Liver (tissue), 9 donors: ENCODE data around the gene ABCC1. TPM values are rescaled to one million over a fixed set of nuclear protein-coding genes. Genes with fewer than 3 reads are reported as not detected.

Experiments used
- DNase-seq: peaks from one replicate; pipeline ENCODE4 v3.0.0-alpha.2; 2017; ENCODE audit warnings: low spot score
- H3K27ac ChIP-seq, 2 donors: one replicate each; pipeline ENCODE4 v1.7.0; 2013; ENCODE audit warnings: inconsistent platforms in 2 of 2, low read length in 2 of 2, control low read depth in 1 of 2, low read depth in 1 of 2, mild to moderate bottlenecking in 1 of 2
- H3K27me3 ChIP-seq, 4 donors: one replicate each; pipeline versions ENCODE4 v1.6.1 to v1.7.0; 2013; ENCODE audit warnings: low read length in 3 of 4, inconsistent platforms in 1 of 4, mild to moderate bottlenecking in 1 of 4, moderate library complexity in 1 of 4; ENCODE audit not compliant: control insufficient read depth in 4 of 4, insufficient read depth in 4 of 4
- H3K36me3 ChIP-seq, 4 donors: one replicate each; pipeline versions ENCODE4 v1.6.1 to v1.7.0; 2013; ENCODE audit warnings: low read length in 3 of 4, mild to moderate bottlenecking in 3 of 4, low read depth in 1 of 4, moderate library complexity in 1 of 4; ENCODE audit not compliant: control insufficient read depth in 4 of 4, insufficient read depth in 3 of 4
- H3K4me1 ChIP-seq, 4 donors: one replicate each; pipeline versions ENCODE4 v1.6.1 to v1.7.0; 2013; ENCODE audit warnings: low read length in 3 of 4, mild to moderate bottlenecking in 3 of 4, moderate library complexity in 1 of 4; ENCODE audit not compliant: control insufficient read depth in 4 of 4, insufficient read depth in 4 of 4
- H3K4me3 ChIP-seq, 3 donors: one replicate each; pipeline versions ENCODE4 v1.6.1 to v1.7.0; 2013; ENCODE audit warnings: low read length in 3 of 3, control low read depth in 1 of 3, low read depth in 1 of 3, mild to moderate bottlenecking in 1 of 3
- H3K9ac ChIP-seq, 2 donors: one replicate each; pipeline ENCODE4 v1.7.0; 2013; ENCODE audit warnings: low read length in 2 of 2, mild to moderate bottlenecking in 2 of 2, moderate library complexity in 2 of 2, control low read depth in 1 of 2, low read depth in 1 of 2
- H3K9me3 ChIP-seq, 4 donors: one replicate each; pipeline versions ENCODE4 v1.6.1 to v1.7.0; 2013; ENCODE audit warnings: low read length in 3 of 4; ENCODE audit not compliant: control insufficient read depth in 4 of 4
- EGR1 ChIP-seq, 2 donors: IDR thresholded peaks; 2 replicates each; pipeline ENCODE4 v1.6.1; 2016 to 2018; ENCODE audit warnings: antibody characterized with exemption in 2 of 2, low read depth in 2 of 2
- FOXA1 ChIP-seq: IDR thresholded peaks from 2 replicates; pipeline ENCODE4 v1.6.1; 2016; ENCODE audit warnings: antibody characterized with exemption
- FOXA2 ChIP-seq: IDR thresholded peaks from 2 replicates; pipeline ENCODE4 v1.6.1; 2016; ENCODE audit warnings: antibody characterized with exemption
- GABPA ChIP-seq, 2 donors: IDR thresholded peaks in 1 of 2; conservative IDR thresholded peaks in 1 of 2; 2 replicates each; pipeline ENCODE4 v1.6.1; 2016; ENCODE audit warnings: antibody characterized with exemption in 2 of 2, mild to moderate bottlenecking in 1 of 2, moderate library complexity in 1 of 2
- HNF4A ChIP-seq, 2 donors: conservative IDR thresholded peaks; 2 replicates each; pipeline ENCODE4 v1.6.1; 2016; ENCODE audit warnings: antibody characterized with exemption in 2 of 2, mild to moderate bottlenecking in 2 of 2
- HNF4G ChIP-seq: IDR thresholded peaks from 2 replicates; pipeline ENCODE4 v1.6.1; 2016; ENCODE audit warnings: antibody characterized with exemption
- JUND ChIP-seq, 2 donors: IDR thresholded peaks; 2 replicates each; pipeline ENCODE4 v1.6.1; 2016; ENCODE audit warnings: antibody characterized with exemption in 2 of 2
- NR2F2 ChIP-seq: IDR thresholded peaks from 2 replicates; pipeline ENCODE4 v1.6.1; 2016; ENCODE audit warnings: antibody characterized with exemption
- RAD21 ChIP-seq, 2 donors: IDR thresholded peaks; 2 replicates each; pipeline ENCODE4 v1.6.1; 2016; ENCODE audit warnings: antibody characterized with exemption in 2 of 2, mild to moderate bottlenecking in 2 of 2
- RXRA ChIP-seq, 2 donors: IDR thresholded peaks; 2 replicates each; pipeline ENCODE4 v1.6.1; 2017 to 2018; ENCODE audit warnings: antibody characterized with exemption in 2 of 2, mild to moderate bottlenecking in 1 of 2
- SP1 ChIP-seq: IDR thresholded peaks from 2 replicates; pipeline ENCODE4 v1.6.1; 2018; ENCODE audit warnings: antibody characterized with exemption, mild to moderate bottlenecking
- TAF1 ChIP-seq: conservative IDR thresholded peaks from 2 replicates; pipeline ENCODE4 v1.6.1; 2016; ENCODE audit warnings: antibody characterized with exemption, mild to moderate bottlenecking
- YY1 ChIP-seq: IDR thresholded peaks from 2 replicates; pipeline ENCODE4 v1.6.1; 2016; ENCODE audit warnings: antibody characterized with exemption, mild to moderate bottlenecking
- WGBS: extraction: QIAGEN DNeasy Blood & Tissue Kit; methylation state at CpG from one replicate; pipeline ENCODE4 v1.1.7; 2013; 5-methylcytosine and 5-hydroxymethylcytosine counted together
- polyA plus RNA-seq, 2 donors: library from polyadenylated mRNA; stranded (reverse) in 1 of 2; unstranded in 1 of 2; fragments of 200-250 nt in 1 of 2; fragments of >200 nt in 1 of 2; fragmentation: Nextera tagmentation in 1 of 2; extraction: Ambion mirVana in 1 of 2; gene quantifications; one replicate each; pipeline versions ENCODE4 v1.2.1 to v1.2.3, GENCODE V29; 2013 to 2015
- total RNA-seq, 2 donors: library from RNA; depleted of rRNA; stranded (reverse); fragments of >200 nt; gene quantifications; one replicate each; pipeline ENCODE4 v1.2.3, GENCODE V29; 2014
- TF ChIP-seq, protein P1 (sequence below): IDR thresholded peaks from 2 replicates; pipeline ENCODE4 v1.6.1; 2016; ENCODE audit warnings: antibody characterized with exemption
- TF ChIP-seq, protein P2 (sequence below): IDR thresholded peaks from 2 replicates; pipeline ENCODE4 v1.6.1; 2016; ENCODE audit warnings: antibody characterized with exemption
- TF ChIP-seq, protein P3 (sequence below): IDR thresholded peaks from 2 replicates; pipeline ENCODE4 v1.6.1; 2016; ENCODE audit warnings: antibody characterized with exemption, mild to moderate bottlenecking
- TF ChIP-seq, protein P4 (sequence below): fragments of 150-350 bp; IDR thresholded peaks from 2 replicates; pipeline ENCODE4 v1.5.1; 2017; ENCODE audit warnings: improper control_type of control experiment, low read depth, low read length; ENCODE audit not compliant: missing input control
- TF ChIP-seq, protein P5 (sequence below): IDR thresholded peaks from 2 replicates; pipeline ENCODE4 v1.6.1; 2016; ENCODE audit warnings: antibody characterized with exemption
- donor health status: healthy.
- donor health status: healthy.
- donor health status: healthy.
- donor health status: healthy.
- donor health status: healthy.

Gene ABCC1
- total and polyA plus RNA-seq, 4 donors: 0.85 to 7.7 (median 4.2) TPM

DNA sequence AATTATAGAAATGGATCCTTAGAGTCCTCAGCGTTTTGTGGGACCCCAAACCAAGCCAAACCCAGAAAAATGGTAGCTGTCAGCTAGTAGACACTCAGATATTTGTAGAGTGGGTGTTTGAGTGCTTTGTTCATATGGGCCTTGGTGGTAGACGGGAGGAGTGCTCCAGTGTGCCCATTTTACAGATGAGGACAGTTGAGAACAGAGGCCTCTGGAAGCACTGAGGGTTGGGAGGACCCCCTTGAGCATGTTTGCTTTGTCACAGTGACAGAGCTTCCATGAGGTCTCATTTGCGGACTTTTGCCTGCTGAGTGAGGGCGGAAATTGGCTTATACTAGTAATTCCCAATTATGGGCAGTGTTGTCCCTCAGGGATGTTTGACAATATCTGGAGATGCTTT lies 162.2 kb downstream of the ABCC1 start:
- TF ChIP-seq EGR1 (IDR thresholded peaks at IDR 0.05; ENCODE audit: low read depth in 2 of 2) (no peak), JUND (IDR thresholded peaks at IDR 0.05) (no peak), YY1 (no peak), SP1 (no peak), FOXA2 (no peak), HNF4A (conservative IDR thresholded peaks at IDR 0.05) (no peak), RXRA (IDR thresholded peaks at IDR 0.05) (no peak), FOXA1 (no peak), GABPA (IDR thresholded peaks at IDR 0.05 in 1 of 2, conservative IDR thresholded peaks at IDR 0.05 in 1 of 2) (no peak), NR2F2 (no peak), HNF4G (no peak), RAD21 (IDR thresholded peaks at IDR 0.05) (no peak), TAF1 (no peak)
- TF ChIP-seq, protein P1, sequence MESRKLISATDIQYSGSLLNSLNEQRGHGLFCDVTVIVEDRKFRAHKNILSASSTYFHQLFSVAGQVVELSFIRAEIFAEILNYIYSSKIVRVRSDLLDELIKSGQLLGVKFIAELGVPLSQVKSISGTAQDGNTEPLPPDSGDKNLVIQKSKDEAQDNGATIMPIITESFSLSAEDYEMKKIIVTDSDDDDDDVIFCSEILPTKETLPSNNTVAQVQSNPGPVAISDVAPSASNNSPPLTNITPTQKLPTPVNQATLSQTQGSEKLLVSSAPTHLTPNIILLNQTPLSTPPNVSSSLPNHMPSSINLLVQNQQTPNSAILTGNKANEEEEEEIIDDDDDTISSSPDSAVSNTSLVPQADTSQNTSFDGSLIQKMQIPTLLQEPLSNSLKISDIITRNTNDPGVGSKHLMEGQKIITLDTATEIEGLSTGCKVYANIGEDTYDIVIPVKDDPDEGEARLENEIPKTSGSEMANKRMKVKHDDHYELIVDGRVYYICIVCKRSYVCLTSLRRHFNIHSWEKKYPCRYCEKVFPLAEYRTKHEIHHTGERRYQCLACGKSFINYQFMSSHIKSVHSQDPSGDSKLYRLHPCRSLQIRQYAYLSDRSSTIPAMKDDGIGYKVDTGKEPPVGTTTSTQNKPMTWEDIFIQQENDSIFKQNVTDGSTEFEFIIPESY: no peak
- TF ChIP-seq, protein P2, sequence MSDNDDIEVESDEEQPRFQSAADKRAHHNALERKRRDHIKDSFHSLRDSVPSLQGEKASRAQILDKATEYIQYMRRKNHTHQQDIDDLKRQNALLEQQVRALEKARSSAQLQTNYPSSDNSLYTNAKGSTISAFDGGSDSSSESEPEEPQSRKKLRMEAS: no peak
- peaks cover 0 to 6% (median 2%) of the 10 kb centered on the region in 4 donors for H3K36me3 ChIP-seq

DNA sequence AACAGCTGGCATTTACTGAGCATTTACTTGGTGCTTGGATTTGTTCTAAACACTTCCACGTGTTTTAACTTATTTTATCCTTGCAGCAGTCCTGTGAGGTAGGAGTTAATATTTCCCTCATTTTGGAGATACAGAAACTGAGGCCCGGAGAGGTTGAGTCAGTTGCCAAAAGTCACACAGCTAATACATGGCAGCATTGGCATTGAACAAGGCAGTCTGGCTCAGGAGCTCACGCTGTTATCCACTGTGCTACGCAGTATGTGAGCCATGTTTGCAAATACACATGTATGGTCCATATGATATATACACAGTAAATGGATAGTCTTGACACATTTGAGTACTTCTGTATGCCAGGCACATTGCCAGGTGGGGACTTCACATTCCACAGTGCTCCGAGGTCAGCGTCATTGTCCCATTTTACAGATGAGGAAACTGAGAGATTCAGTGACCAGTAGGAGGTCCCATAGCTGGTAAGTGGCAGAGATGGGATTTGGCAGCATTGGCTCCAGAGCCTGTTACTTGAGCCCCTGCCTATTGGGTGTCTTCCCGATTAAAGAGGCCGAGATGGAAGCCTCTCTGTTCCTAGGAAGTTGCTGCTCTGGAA lies 163.1 kb downstream of the ABCC1 start:
- Histone ChIP-seq H3K4me3 (no peak overlapping the region), H3K36me3 (peaks cover 0 to 6% (median 2%) of the 10 kb centered on the region in 4 donors), H3K9ac (no peak overlapping the region), H3K27me3 (no peaks in the 10 kb centered on the region), H3K27ac (no peak overlapping the region), H3K9me3 (no peaks in the 10 kb centered on the region), H3K4me1 (no peaks in the 10 kb centered on the region)
- TF ChIP-seq EGR1 (IDR thresholded peaks at IDR 0.05; ENCODE audit: low read depth in 2 of 2) (no peak), GABPA (IDR thresholded peaks at IDR 0.05 in 1 of 2, conservative IDR thresholded peaks at IDR 0.05 in 1 of 2) (no peak), TAF1 (no peak), JUND (IDR thresholded peaks at IDR 0.05) (no peak), YY1 (no peak), RXRA (IDR thresholded peaks at IDR 0.05) (no peak), RAD21 (IDR thresholded peaks at IDR 0.05) (no peak), HNF4A (conservative IDR thresholded peaks at IDR 0.05) (no peak), FOXA2 (no peak), SP1 (no peak), FOXA1 (no peak), HNF4G (no peak)
- TF ChIP-seq, protein P3, sequence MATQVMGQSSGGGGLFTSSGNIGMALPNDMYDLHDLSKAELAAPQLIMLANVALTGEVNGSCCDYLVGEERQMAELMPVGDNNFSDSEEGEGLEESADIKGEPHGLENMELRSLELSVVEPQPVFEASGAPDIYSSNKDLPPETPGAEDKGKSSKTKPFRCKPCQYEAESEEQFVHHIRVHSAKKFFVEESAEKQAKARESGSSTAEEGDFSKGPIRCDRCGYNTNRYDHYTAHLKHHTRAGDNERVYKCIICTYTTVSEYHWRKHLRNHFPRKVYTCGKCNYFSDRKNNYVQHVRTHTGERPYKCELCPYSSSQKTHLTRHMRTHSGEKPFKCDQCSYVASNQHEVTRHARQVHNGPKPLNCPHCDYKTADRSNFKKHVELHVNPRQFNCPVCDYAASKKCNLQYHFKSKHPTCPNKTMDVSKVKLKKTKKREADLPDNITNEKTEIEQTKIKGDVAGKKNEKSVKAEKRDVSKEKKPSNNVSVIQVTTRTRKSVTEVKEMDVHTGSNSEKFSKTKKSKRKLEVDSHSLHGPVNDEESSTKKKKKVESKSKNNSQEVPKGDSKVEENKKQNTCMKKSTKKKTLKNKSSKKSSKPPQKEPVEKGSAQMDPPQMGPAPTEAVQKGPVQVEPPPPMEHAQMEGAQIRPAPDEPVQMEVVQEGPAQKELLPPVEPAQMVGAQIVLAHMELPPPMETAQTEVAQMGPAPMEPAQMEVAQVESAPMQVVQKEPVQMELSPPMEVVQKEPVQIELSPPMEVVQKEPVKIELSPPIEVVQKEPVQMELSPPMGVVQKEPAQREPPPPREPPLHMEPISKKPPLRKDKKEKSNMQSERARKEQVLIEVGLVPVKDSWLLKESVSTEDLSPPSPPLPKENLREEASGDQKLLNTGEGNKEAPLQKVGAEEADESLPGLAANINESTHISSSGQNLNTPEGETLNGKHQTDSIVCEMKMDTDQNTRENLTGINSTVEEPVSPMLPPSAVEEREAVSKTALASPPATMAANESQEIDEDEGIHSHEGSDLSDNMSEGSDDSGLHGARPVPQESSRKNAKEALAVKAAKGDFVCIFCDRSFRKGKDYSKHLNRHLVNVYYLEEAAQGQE: no peak
- TF ChIP-seq, protein P4, sequence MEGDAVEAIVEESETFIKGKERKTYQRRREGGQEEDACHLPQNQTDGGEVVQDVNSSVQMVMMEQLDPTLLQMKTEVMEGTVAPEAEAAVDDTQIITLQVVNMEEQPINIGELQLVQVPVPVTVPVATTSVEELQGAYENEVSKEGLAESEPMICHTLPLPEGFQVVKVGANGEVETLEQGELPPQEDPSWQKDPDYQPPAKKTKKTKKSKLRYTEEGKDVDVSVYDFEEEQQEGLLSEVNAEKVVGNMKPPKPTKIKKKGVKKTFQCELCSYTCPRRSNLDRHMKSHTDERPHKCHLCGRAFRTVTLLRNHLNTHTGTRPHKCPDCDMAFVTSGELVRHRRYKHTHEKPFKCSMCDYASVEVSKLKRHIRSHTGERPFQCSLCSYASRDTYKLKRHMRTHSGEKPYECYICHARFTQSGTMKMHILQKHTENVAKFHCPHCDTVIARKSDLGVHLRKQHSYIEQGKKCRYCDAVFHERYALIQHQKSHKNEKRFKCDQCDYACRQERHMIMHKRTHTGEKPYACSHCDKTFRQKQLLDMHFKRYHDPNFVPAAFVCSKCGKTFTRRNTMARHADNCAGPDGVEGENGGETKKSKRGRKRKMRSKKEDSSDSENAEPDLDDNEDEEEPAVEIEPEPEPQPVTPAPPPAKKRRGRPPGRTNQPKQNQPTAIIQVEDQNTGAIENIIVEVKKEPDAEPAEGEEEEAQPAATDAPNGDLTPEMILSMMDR: no peak
- TF ChIP-seq, protein P1: no peak
- TF ChIP-seq, protein P5, sequence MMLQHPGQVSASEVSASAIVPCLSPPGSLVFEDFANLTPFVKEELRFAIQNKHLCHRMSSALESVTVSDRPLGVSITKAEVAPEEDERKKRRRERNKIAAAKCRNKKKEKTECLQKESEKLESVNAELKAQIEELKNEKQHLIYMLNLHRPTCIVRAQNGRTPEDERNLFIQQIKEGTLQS: no peak
- TF ChIP-seq, protein P2: no peak
- WGBS: 81% methylated on average over 8 of the region's 8 CpGs
- DNase-seq: no peak

More for the DNA sequence above, 162.2 kb downstream of the ABCC1 start:
- DNase-seq: no peak
- Histone ChIP-seq H3K4me1 (no peaks in the 10 kb centered on the region), H3K27me3 (no peaks in the 10 kb centered on the region), H3K9ac (no peak overlapping the region), H3K4me3 (no peak overlapping the region), H3K27ac (no peak overlapping the region), H3K9me3 (no peaks in the 10 kb centered on the region)
- WGBS: 95% methylated on average over 4 of the region's 4 CpGs
